ENCODE results near the gene NME3.

Gene NME3

DNA sequence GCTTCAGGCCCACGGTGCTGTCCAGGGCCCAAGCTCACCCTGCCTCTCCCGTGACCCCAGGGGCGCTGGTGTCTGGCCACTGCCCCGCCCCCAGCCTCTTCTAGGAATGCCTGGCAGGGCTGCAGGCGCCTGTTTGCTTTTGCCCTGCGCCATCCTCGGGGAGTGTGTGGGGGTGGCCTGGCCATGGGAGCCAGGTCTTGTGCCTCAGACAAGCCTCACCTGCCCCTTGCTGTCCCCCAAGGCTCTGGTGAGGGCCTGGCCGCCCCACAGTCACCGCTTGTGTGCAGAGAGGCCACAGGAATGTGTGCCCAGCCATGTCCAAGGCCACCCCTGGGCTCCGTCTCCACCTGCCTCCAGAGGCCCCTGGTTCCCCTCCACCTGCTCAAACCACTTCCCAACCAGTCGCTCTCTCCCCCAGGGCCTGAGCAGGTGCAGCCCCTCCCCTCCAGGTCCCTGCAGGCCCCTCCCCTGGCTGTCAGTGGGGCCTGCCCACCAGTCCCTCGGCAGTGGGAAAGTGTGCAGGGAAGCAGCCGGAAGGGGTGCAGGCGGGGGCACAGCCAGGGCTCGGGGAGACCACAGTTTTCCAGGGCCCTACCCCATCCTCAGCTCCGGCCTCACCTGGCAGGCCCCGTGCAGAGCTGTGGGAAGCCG lies 23.0 kb upstream of the NME3 start:
- DNase-seq (ENCODE audit: low read depth): no peak
- H3K4me3 ChIP-seq (ENCODE audit: control insufficient read depth, low read depth, low read length): no peak overlapping the region
- TF ChIP-seq, protein P1, sequence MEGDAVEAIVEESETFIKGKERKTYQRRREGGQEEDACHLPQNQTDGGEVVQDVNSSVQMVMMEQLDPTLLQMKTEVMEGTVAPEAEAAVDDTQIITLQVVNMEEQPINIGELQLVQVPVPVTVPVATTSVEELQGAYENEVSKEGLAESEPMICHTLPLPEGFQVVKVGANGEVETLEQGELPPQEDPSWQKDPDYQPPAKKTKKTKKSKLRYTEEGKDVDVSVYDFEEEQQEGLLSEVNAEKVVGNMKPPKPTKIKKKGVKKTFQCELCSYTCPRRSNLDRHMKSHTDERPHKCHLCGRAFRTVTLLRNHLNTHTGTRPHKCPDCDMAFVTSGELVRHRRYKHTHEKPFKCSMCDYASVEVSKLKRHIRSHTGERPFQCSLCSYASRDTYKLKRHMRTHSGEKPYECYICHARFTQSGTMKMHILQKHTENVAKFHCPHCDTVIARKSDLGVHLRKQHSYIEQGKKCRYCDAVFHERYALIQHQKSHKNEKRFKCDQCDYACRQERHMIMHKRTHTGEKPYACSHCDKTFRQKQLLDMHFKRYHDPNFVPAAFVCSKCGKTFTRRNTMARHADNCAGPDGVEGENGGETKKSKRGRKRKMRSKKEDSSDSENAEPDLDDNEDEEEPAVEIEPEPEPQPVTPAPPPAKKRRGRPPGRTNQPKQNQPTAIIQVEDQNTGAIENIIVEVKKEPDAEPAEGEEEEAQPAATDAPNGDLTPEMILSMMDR (IDR thresholded peaks at IDR 0.05; ENCODE audit: control insufficient read depth, insufficient read depth, low read depth, low read length, missing control alignments): no peak

DNA sequence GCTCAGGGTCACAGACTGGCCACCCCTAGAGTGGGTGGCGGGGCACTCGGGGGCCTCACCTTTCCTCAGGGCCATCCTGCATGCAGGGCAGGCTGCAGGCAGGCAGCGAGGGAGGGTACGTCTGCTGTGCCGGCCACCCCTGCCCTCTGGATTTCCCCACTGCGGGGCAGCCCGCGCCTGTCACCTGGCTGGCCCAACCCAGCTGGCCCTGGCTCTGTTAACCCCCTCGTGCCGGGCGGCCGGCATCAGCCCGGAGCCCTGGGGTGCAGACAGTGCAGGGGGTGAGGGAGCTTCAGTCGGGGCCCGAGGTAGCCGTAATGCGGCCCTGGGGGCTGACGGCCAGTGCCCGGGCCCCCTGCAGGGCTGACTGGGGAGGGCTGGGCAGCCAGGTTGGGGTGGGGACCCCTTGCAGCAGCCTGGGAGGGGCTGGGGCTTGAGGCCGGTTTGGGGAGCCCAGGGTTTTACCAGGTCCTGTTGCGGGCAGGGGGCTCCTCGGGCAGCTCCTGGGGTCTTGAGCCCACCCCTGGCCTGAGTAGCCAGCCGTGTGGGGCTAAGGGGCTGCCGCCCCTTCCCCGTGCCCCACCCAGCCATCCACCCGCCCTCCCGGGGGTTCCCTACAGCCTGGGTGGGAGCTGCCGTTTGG lies 22.4 kb upstream of the NME3 start, which contains the start of gene IGFALS:
Gene IGFALS, minus strand, starts transcription at position 128 of the 643 bp plus-strand sequence. Its CDS starts 53 bp downstream, at position 75.
- H3K4me3 ChIP-seq (ENCODE audit: control insufficient read depth, low read depth, low read length): no peak within 1 kb of the TSS
- no peak for DNase-seq (ENCODE audit: low read depth)
- TF ChIP-seq, protein P1 (IDR thresholded peaks at IDR 0.05; ENCODE audit: control insufficient read depth, insufficient read depth, low read depth, low read length, missing control alignments): no peak

DNA sequence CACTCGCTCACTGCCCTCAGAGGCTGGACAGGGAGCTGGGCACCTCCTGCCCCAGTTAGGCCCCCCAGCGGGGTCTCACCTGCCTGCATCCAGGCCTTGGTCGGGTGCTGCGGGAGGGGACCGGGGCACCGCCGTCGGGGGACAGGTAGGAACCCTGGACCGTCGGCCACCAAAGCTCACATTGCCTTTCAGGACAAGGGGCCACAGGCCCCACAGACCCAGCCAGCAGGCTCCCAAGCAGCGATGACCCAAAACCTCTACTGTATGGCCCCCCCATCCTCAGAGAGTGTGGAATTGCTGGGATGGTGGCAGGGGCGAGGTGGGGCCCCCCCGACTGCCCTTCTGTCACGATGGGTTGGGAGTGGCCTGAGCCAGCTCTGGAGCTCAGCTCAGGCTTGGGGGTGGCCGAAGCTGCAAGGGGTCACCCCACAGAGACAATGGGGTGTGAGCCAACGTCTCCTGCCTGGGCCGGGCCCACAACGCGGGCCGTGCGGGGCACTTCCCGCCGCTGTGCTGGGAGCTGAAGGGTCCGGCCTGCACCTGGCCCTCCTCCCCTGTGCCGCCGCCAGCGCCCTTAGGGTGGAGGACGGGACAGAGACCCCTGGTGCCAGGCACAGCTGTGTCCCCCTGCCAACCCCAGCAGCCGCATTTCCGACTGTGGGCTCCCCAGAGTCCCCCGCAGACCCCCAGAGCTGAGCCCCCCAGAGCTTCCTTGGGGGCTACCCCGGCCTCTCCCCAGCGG lies 21.7 kb upstream of the NME3 start:
- H3K4me3 ChIP-seq (ENCODE audit: control insufficient read depth, low read depth, low read length): no peak overlapping the region
- DNase-seq (ENCODE audit: low read depth): no peak
- TF ChIP-seq, protein P1 (IDR thresholded peaks at IDR 0.05; ENCODE audit: control insufficient read depth, insufficient read depth, low read depth, low read length, missing control alignments): no peak

DNA sequence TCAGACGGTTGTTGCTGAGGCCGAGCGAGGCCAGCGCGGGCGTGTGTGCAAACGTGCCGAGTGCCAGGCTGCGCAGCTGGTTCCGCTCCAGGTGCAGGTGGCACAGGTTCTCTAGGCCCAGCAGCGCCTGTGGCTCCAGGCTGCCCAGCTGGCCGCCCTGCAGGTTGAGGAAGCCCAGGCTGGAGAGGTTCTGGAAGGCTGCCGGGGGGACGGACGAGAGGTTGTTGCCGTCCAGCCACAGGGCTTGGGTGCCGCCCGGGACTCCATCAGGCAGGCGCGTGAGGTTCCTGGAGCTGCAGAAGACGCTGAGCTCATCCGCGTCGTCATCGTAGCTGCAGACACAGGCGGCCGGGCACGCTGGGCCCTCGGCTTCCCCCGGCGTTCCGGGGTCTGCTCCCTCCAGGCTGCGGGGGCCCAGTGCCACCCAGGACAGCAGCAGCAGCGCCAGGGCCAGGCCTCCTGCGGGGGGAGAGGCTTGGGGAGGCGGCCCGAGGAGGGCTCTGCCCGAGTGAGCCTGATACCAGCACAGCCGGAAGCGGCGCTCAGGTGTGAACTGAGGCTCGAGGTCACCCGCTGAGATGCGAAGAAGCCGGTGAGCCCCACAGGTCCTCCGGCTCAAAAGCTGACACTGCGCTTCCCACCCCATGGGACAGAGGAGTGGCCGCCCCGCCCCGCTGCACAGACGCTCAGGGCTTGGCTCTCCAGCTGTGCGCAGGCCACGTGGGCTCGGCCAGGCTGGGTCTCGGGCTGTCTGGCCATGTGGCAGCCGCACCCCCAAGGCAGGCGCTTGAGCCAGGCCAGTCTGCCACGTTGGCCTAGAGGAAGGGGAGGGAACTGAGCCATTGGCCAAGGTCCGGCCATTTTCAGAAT lies 20.8 kb upstream of the NME3 start:
- H3K4me3 ChIP-seq (ENCODE audit: control insufficient read depth, low read depth, low read length): no peak overlapping the region
- TF ChIP-seq, protein P1 (IDR thresholded peaks at IDR 0.05; ENCODE audit: control insufficient read depth, insufficient read depth, low read depth, low read length, missing control alignments): no peak
- DNase-seq (ENCODE audit: low read depth): no peak

DNA sequence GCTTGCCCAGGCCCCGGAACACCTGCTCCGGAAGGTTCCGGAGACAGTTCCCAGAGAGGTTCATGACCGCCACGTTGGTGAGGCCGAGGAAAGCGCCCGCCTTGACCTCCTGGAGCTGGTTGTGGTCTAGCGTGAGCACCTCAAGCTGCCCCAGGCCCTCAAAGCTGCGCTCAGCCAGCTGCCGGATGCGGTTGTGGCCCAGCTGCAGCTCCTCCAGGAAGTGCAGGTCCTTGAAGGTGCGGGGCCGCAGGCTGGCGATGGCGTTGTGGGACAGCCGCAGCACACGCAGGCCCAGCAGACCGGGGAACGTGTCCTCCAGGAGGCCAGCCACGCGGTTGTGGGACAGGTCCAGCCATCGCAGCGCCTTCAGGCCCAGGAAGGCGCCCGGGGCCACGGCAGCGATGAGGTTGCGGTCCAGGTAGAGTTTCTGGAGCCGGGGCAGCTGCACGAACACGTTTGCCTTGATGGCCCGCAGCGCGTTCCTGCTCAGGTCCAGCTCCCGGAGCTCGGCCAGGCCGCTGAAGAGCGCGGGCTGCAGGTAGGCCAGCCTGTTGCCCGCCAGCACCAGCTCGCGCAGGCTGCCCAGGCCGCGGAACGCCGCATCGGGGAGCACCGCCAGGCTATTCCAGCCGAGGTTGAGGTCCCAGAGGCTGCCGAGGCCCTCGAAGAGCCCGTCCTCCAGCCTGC lies 20.1 kb upstream of the NME3 start:
- DNase-seq (ENCODE audit: low read depth): no peak
- no peak overlapping the region for H3K4me3 ChIP-seq (ENCODE audit: control insufficient read depth, low read depth, low read length)
- TF ChIP-seq, protein P1 (IDR thresholded peaks at IDR 0.05; ENCODE audit: control insufficient read depth, insufficient read depth, low read depth, low read length, missing control alignments): no peak
